ENCODE measurements around the gene HPS3. TPM values are rescaled to one million over a fixed set of nuclear protein-coding genes. Genes with fewer than 3 reads are reported as not detected.

The HPS3 gene
- total and polyA plus RNA-seq, 2 of the 4 experiments (the other 2 are of a cell fraction), result 15.2 to 24.2 TPM

DNA sequence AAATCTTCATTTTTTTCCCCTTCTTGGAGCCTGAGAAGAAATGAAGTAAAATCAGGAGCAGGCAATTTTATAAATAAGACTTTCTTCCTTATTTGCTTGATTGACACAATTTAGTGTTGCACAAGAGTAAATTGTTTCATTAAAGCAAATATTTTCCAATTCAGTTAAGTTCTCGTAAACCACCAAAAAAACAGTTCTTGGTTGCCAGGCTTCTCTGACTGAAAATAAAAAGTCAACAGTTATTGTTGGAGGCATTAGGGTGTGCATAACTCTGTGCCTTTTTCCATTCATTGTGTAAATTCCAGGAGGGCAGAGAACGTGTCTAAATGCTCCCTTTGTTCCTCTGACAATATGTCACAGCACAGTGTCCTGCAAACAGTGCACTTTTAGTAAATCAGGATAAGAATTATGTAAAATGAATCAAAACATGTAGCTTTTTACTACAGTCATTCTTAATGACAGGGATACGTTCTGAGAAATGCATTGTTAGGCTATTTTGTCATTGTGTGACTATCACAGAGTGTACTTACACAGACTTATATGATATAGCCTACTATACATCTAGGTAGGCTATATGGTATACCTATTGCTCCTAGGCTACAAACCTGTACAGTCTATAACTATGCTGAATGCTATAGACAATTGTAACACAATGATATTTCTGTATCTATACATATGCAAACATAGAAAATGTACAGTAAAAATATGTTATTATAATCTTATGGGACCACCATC lies 92.5 kb downstream of the HPS3 start, which contains the start of gene CP:
TSS of gene CP (minus strand) at position 47 of the 735 bp plus-strand sequence. CDS start at position 10, 37 bp downstream.
- WGBS, 2 experiments (ENCODE audit: extremely low coverage in 2 of 2, insufficient read length in 1 of 2), result no CpG with 5 or more reads among the region's 3 CpGs
- Histone ChIP-seq H2BK5ac (ENCODE audit: low read depth, low read length, poor library complexity, severe bottlenecking) (no peak within 1 kb of the TSS), H2AFZ (replicated peaks; ENCODE audit: low read length, poor library complexity) (no peak within 1 kb of the TSS), H4K5ac (ENCODE audit: low read depth, low read length) (no peak within 1 kb of the TSS), H3K14ac (replicated peaks; ENCODE audit: low read depth, low read length) (peak within 1 kb of the TSS; percentile 69; the same call in 1 of the 2 replicates), H3K27ac (ENCODE audit: insufficient read depth, low read length) (no peak within 1 kb of the TSS), H3K79me1 (ENCODE audit: low read depth in 1 of 2, low read length in 2 of 2) (no peaks in the 10 kb centered on the region), H3K4me2 (ENCODE audit: low read depth, low read length) (no peak within 1 kb of the TSS), H4K20me1 (ENCODE audit: insufficient read depth, low read length) (no peaks in the 10 kb centered on the region), H3K27me3 (ENCODE audit: control insufficient read depth, insufficient read depth, low read length) (no peaks in the 10 kb centered on the region), H3K9ac (ENCODE audit: low read depth, low read length) (no peak within 1 kb of the TSS), H4K91ac (ENCODE audit: insufficient read depth, low read depth, low read length) (no peak within 1 kb of the TSS), H2BK20ac (ENCODE audit: low read depth, low read length) (no peak within 1 kb of the TSS), H3K56ac (ENCODE audit: extremely low read depth, insufficient read depth, low read length) (no peak within 1 kb of the TSS), H3K9me1 (ENCODE audit: insufficient read depth, low read length) (peaks cover 3% of the 10 kb centered on the region; the same call in 1 of the 2 replicates), H4K8ac (ENCODE audit: low read depth in 2 of 2, low read length in 2 of 2) (peak within 1 kb of the TSS in 1 of 2 experiments; percentile 58; a peak in 1 of 4 replicates), H3K4me1 (ENCODE audit: control insufficient read depth, insufficient read depth, low read length) (peaks cover 7% of the 10 kb centered on the region), H3K18ac (ENCODE audit: low read depth, low read length) (peak within 1 kb of the TSS; percentile 74; the same call in 1 of the 2 replicates), H3K4ac (ENCODE audit: low read depth, low read length) (no peak within 1 kb of the TSS), H2BK120ac (ENCODE audit: low read depth, low read length) (no peak within 1 kb of the TSS; the same call in 1 of the 2 replicates), H3K23ac (ENCODE audit: low read depth, low read length) (no peak within 1 kb of the TSS), H3K36me3 (ENCODE audit: control insufficient read depth, insufficient read depth, low read length) (no peaks in the 10 kb centered on the region), H2AK9ac (replicated peaks; ENCODE audit: low read depth, low read length, poor library complexity) (no peak within 1 kb of the TSS), H3K4me3 (ENCODE audit: insufficient read depth, low read depth, low read length) (no peak within 1 kb of the TSS), H2AK5ac (ENCODE audit: low read depth, low read length) (no peak within 1 kb of the TSS; the same call in 1 of the 2 replicates), H3K9me3 (ENCODE audit: control insufficient read depth, insufficient read depth, low read length) (no peaks in the 10 kb centered on the region), H2BK15ac (ENCODE audit: low read depth, low read length) (no peak within 1 kb of the TSS)
- dilution Hi-C loops (cut with HindIII; ENCODE audit: low sequenced_read_pairs, unreplicated experiment), result no loop called here
- TF ChIP-seq MAZ (IDR thresholded peaks at IDR 0.05; ENCODE audit: borderline replicate concordance, low read depth, low read length) (no peak), RAD21 (IDR thresholded peaks at IDR 0.05; ENCODE audit: low read length) (no peak), RFX5 (IDR thresholded peaks at IDR 0.05; ENCODE audit: low read depth, low read length) (no peak), SMC3 (IDR thresholded peaks at IDR 0.05; ENCODE audit: low read depth, low read length) (no peak), RCOR1 (IDR thresholded peaks at IDR 0.05; ENCODE audit: insufficient replicate concordance, low read length) (no peak), CEBPB (IDR thresholded peaks at IDR 0.05; ENCODE audit: low read depth, low read length) (no peak), NFE2L2 (IDR thresholded peaks at IDR 0.05; ENCODE audit: low read depth, low read length) (no peak)
- DNase-seq, result no peak
- no peak for ATAC-seq (ENCODE audit: low read depth)
- in situ Hi-C loops (cut with MboI; ENCODE audit: low sequenced_read_pairs), result no loop called here
- POLR2A ChIA-PET (ENCODE audit: unreplicated experiment), result no interaction called here
- BruUV-seq (replicated peaks), result no TSS peak
- intact Hi-C loops (cut with micrococcal nuclease), result no loop called here
- CTCF ChIA-PET, result no interaction called here

Small RNA genes within 50 kb of the gene (microRNA-seq; reads per million reads assigned to microRNA genes)
- not detected for gene RF00019 (ENCODE audit: insufficient read depth, insufficient read length)

Small RNA genes within 50 kb of the gene (small RNA-seq; reads per million reads assigned to genes)
- 0 reads per million in 5 experiments for gene RF00019

Other genes with a start within 250 kb of the HPS3 start
- 77.8 and 90.3 TPM in 2 replicates for gene GYG1, start 138.1 kb upstream of the HPS3 start, total RNA-seq (2012; rRNA removed)
- 43.6 and 48.4 TPM in 2 replicates for gene GYG1, start 138.1 kb upstream of the HPS3 start, polyA plus RNA-seq (2012; rRNA removed)
- 39.1 and 48.0 TPM in 2 replicates for gene HLTF, start 43.1 kb upstream of the HPS3 start, total RNA-seq (2012; rRNA removed)
- 10.5 and 12.6 TPM in 2 replicates for gene HLTF, start 43.1 kb upstream of the HPS3 start, polyA plus RNA-seq (2012; rRNA removed)
- gene CP, start 92.2 kb downstream of the HPS3 start, total RNA-seq (2012; rRNA removed), result 0.28 TPM in 1 of 2 replicates, not detected in the other
- gene CP, start 92.2 kb downstream of the HPS3 start, polyA plus RNA-seq (2012; rRNA removed), result not detected in 2 replicates
- under 0.01 TPM in 1 of 2 replicates, not detected in the other for gene TM4SF18, start 204.0 kb downstream of the HPS3 start, total RNA-seq (2012; rRNA removed)
- gene TM4SF18, start 204.0 kb downstream of the HPS3 start, polyA plus RNA-seq (2012; rRNA removed), result not detected in 2 replicates
- gene TM4SF1, start 248.0 kb downstream of the HPS3 start, total RNA-seq (2012; rRNA removed), result 232 and 366 TPM in 2 replicates
- 302 and 364 TPM in 2 replicates for gene TM4SF1, start 248.0 kb downstream of the HPS3 start, polyA plus RNA-seq (2012; rRNA removed)

All from IMR-90 (cell line).